Gastroesophageal sphincter (tissue), 4 donors: ENCODE results near the gene SPON1. TPM values are rescaled to one million over a fixed set of nuclear protein-coding genes. Genes with fewer than 3 reads are reported as not detected.
A peak's percentile ranks its signal among the peaks of the same experiment; 100 is the strongest.

Experiments used
- ATAC-seq: fragments of 150-250 bp; one replicate; pipeline ENCODE4 v1.9.1; 2016; ENCODE audit warnings: mild to moderate bottlenecking, moderate library complexity
- H3K27ac ChIP-seq, 4 donors: fragments of 200-600 bp; sonication (generic) in 3 of 4; 1 replicate in 3 of 4; 2 replicates in 1 of 4; pipeline ENCODE4 v1.5.1; 2016 to 2019
- H3K27me3 ChIP-seq: fragments of 200-600 bp; sonication (generic); one replicate; pipeline ENCODE4 v1.5.1; 2019
- H3K36me3 ChIP-seq, 2 donors: fragments of 200-600 bp; sonication (generic); one replicate each; pipeline ENCODE4 v1.5.1; 2019; ENCODE audit warnings: control low read depth in 1 of 2
- H3K4me1 ChIP-seq, 3 donors: fragments of 200-600 bp; sonication (generic); 1 replicate in 2 of 3; 2 replicates in 1 of 3; pipeline ENCODE4 v1.5.1; 2016 to 2019; ENCODE audit warnings: control low read depth in 2 of 3
- H3K4me3 ChIP-seq, 2 donors: fragments of 200-600 bp; sonication (generic); one replicate each; pipeline ENCODE4 v1.5.1; 2019; ENCODE audit warnings: mild to moderate bottlenecking in 1 of 2, moderate library complexity in 1 of 2
- H3K9me3 ChIP-seq, 3 donors: fragments of 200-600 bp; sonication (generic); one replicate each; pipeline ENCODE4 v1.5.1; 2017 to 2019; ENCODE audit warnings: control low read depth in 2 of 3
- EP300 ChIP-seq: sonication (generic); formaldehyde crosslinking; IDR thresholded peaks from one replicate; pipeline ENCODE4 v1.6.1; 2017; ENCODE audit warnings: antibody characterized with exemption, mild to moderate bottlenecking
- POLR2A ChIP-seq, 2 donors: fragments of 450-650 bp; IDR thresholded peaks; one replicate each; pipeline ENCODE4 v1.6.1; 2017; ENCODE audit warnings: antibody characterized with exemption in 2 of 2, mild to moderate bottlenecking in 2 of 2, moderate library complexity in 1 of 2
- POLR2AphosphoS5 ChIP-seq: sonication (generic); formaldehyde crosslinking; IDR thresholded peaks from one replicate; pipeline ENCODE4 v1.6.1; 2017; ENCODE audit warnings: antibody characterized with exemption
- WGBS, 2 donors: methylation state at CpG; one replicate each; pipeline ENCODE4 v1.1.5; 2018; ENCODE audit warnings: low coverage in 1 of 2; 5-methylcytosine and 5-hydroxymethylcytosine counted together
- total RNA-seq, 4 donors: library from RNA; depleted of rRNA; stranded (reverse); fragments of >200 nt; gene quantifications; one replicate each; pipeline ENCODE4 v1.1.0, GENCODE V29; 2016
- TF ChIP-seq, protein P1 (sequence below), 4 experiments: fragments of 200-600 bp in 2 of 4; fragments of 450-650 bp in 2 of 4; sonication (generic) in 1 of 4; IDR thresholded peaks; one replicate each; pipeline ENCODE4 v1.5.1; 2017 to 2019; ENCODE audit warnings: antibody characterized with exemption in 4 of 4, mild to moderate bottlenecking in 2 of 4, moderate library complexity in 2 of 4

The SPON1 gene
- total RNA-seq, 4 donors from 2014 or later: 11.0 to 121 (median 64.6) TPM

DNA sequence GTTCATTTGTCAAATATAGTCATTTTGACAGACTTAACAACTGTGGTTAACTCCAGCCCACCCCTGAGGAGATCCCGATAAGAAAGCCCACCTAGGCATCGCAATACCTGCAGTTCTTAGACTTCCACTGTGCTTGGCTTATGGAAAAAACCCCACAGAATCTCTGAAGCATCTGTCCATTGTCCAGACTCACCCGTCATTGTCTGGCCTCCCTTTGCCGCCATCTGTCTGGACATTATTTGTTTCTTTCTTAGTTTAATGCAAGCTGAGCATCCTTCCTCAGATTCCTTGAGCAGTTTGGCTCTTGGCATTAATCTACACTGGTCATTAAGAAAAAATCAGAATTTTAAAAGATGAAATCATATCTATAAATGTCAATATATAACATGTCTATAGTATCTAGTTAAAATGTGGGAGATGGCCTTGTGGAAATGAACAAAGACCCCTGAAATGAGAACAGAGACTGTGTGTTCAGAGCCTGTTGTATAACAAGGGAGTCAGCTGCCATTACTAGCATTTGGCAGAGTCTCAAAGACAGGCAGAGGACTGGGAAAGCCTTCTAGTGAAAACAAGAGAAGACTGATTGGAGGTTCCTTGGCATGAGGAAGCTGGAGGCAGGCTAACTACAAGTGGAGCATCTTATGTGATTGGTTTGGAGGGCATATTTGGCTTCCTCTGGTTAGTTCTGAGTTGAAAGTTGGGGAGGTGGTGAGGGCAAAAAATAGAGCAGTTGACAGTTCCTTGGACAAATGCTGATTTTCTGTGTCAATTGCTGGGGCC, 80.4 kb downstream of the SPON1 start:
- Histone ChIP-seq H3K9me3 (no peaks in the 10 kb centered on the region), H3K4me3 (no peak overlapping the region), H3K27ac (peak overlapping the region in 1 of 4 donors; percentile 15), H3K4me1 (peaks cover 0 to 23% (median 0%) of the 10 kb centered on the region in 3 donors), H3K36me3 (no peaks in the 10 kb centered on the region), H3K27me3 (no peaks in the 10 kb centered on the region)
- no peak for ATAC-seq
- no peak for TF ChIP-seq POLR2A (IDR thresholded peaks at IDR 0.05)
- TF ChIP-seq, protein P1, sequence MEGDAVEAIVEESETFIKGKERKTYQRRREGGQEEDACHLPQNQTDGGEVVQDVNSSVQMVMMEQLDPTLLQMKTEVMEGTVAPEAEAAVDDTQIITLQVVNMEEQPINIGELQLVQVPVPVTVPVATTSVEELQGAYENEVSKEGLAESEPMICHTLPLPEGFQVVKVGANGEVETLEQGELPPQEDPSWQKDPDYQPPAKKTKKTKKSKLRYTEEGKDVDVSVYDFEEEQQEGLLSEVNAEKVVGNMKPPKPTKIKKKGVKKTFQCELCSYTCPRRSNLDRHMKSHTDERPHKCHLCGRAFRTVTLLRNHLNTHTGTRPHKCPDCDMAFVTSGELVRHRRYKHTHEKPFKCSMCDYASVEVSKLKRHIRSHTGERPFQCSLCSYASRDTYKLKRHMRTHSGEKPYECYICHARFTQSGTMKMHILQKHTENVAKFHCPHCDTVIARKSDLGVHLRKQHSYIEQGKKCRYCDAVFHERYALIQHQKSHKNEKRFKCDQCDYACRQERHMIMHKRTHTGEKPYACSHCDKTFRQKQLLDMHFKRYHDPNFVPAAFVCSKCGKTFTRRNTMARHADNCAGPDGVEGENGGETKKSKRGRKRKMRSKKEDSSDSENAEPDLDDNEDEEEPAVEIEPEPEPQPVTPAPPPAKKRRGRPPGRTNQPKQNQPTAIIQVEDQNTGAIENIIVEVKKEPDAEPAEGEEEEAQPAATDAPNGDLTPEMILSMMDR (IDR thresholded peaks at IDR 0.05): no peak
- TF ChIP-seq EP300: no peak
- TF ChIP-seq POLR2AphosphoS5: no peak
- 84 to 88% methylated on average over 4 of the region's 4 CpGs for WGBS, 2 donors

DNA sequence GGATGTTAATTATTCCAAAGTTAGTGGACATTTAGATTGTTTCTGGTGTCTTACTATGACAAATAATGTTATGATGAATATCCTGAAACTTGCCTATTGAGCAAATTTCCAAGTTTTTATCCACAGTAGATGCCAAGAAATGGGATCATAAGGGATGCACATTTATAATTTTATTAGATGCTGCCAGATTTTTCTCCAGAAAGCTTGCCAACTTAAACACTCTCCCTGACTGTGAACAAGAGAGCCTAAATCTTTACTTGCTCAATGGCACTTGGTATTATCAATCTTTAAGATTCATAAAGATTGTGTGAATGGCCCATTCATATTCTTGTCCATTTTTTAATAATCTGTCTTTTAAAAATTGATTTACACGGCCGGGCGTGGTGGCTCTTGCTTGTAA, 82.4 kb downstream of the SPON1 start:
- no peak for ATAC-seq
- Histone ChIP-seq H3K4me1 (peaks cover 0 to 23% (median 0%) of the 10 kb centered on the region in 3 donors), H3K27me3 (no peaks in the 10 kb centered on the region), H3K27ac (no peak overlapping the region), H3K36me3 (no peaks in the 10 kb centered on the region), H3K9me3 (no peaks in the 10 kb centered on the region), H3K4me3 (no peak overlapping the region)
- 10 to 55% methylated on average over 3 of the region's 3 CpGs for WGBS, 2 donors
- TF ChIP-seq, protein P1 (IDR thresholded peaks at IDR 0.05): no peak
- TF ChIP-seq EP300 (no peak), POLR2A (IDR thresholded peaks at IDR 0.05) (no peak), POLR2AphosphoS5 (no peak)

DNA sequence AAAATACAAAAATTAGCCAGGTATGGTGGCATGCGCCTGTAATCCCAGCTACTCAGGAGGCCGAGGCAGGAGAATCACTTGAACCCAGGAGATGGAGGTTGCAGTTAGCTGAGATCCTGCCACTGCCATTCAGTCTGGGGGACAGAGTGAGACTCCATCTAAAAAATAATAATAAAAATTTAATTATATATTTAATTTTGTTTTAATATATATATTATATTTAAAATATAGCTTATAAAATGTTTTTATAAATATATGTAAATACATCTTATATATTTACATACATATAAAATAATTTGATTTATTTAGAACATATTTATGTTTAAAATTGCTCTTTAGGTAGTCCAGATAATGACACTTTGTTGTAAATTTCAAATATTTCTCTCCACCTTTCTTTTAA, 82.9 kb downstream of the SPON1 start:
- H3K4me1 ChIP-seq: peaks cover 0 to 23% (median 0%) of the 10 kb centered on the region in 3 donors
- no peaks in the 10 kb centered on the region for H3K9me3 ChIP-seq
- WGBS, 2 donors: 96% methylated on average over 2 of the region's 2 CpGs; no CpG with 5 or more reads in 1 of the 2 donors
- H3K27ac ChIP-seq: no peak overlapping the region
- no peaks in the 10 kb centered on the region for H3K36me3 ChIP-seq
- no peaks in the 10 kb centered on the region for H3K27me3 ChIP-seq
- TF ChIP-seq EP300: no peak
- TF ChIP-seq, protein P1 (IDR thresholded peaks at IDR 0.05): no peak
- TF ChIP-seq POLR2A (IDR thresholded peaks at IDR 0.05): no peak
- no peak for TF ChIP-seq POLR2AphosphoS5
- H3K4me3 ChIP-seq: no peak overlapping the region
- ATAC-seq: no peak

DNA sequence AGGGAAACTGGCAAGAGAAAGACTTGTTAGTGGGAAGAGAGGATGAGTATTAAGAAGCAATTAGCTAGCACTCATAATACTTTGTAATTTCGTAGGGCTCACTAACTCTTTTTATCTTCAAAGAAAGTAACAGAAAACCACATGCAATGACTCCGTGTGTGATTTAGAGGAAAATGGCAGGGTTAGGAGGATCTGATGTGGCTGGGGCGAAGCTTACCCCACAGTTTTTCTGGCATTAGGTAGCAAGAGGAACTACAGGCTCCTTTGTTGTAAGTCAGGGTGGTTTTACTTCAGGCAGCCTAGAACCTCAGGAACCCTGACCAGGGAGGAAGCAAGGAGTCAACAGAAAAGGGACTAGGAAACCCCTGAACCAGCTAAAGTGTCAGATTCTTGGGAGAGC, 89.7 kb downstream of the SPON1 start:
- peaks cover 0 to 13% (median 0%) of the 10 kb centered on the region in 3 donors for H3K4me1 ChIP-seq
- TF ChIP-seq EP300 (no peak), POLR2A (IDR thresholded peaks at IDR 0.05) (no peak), POLR2AphosphoS5 (no peak)
- TF ChIP-seq, protein P1 (IDR thresholded peaks at IDR 0.05): no peak
- H3K27me3 ChIP-seq: no peaks in the 10 kb centered on the region
- 86 to 96% methylated on average over 3 of the region's 3 CpGs for WGBS, 2 donors
- no peak overlapping the region for H3K4me3 ChIP-seq
- H3K27ac ChIP-seq: no peak overlapping the region
- H3K9me3 ChIP-seq: no peaks in the 10 kb centered on the region
- H3K36me3 ChIP-seq: no peaks in the 10 kb centered on the region
- ATAC-seq: no peak
